HepG2 (cell line): ENCODE measurements around the gene ZFR. TPM values are rescaled to one million over a fixed set of nuclear protein-coding genes. Genes with fewer than 3 reads are reported as not detected.

Experiments
- ATAC-seq: fragments of 200-7000 bp; cut with Tn5 transposase; 3 replicates; pipeline ENCODE4 v1.9.1; 2020; ENCODE audit warnings: mild to moderate bottlenecking, moderate library complexity
- BruUV-seq: library from RNA; stranded (reverse); fragments of 400-500 nt; replicated peaks from 2 replicates; lab custom pipeline; 2021; lab: Mats Ljungman, UMichigan
- CTCF ChIA-PET: fragments of 300-600 bp; formaldehyde crosslinking; extraction: SDS; loops from one replicate; lab custom pipeline; 2021; ENCODE audit warnings: low total read pairs, inconsistent platforms, low intra/inter-chr PET ratio; lab: Yijun Ruan, JAX
- POLR2A ChIA-PET: fragments of 350-600 bp; sonication (Branson Sonifier 250); formaldehyde crosslinking; loops from one replicate; lab custom pipeline; 2020; ENCODE audit warnings: antibody characterized with exemption, inconsistent platforms; lab: Yijun Ruan, JAX
- DNase-seq: peaks from one replicate; pipeline ENCODE4 v3.0.0-alpha.2; 2015; ENCODE audit warnings: low spot score
- FAIRE-seq: peaks from 3 replicates; lab custom pipeline; 2011; peaks lifted over from hg19 to GRCh38; lab: Jason Lieb, UNC
- H2AFZ ChIP-seq: one replicate; pipeline ENCODE4 v1.6.1; 2011; ENCODE audit warnings: low read length, inconsistent platforms
- H3K27ac ChIP-seq: fragments of 300-600 bp; 3 replicates; pipeline ENCODE4 v1.8.0; 2011; ENCODE audit warnings: mixed run types, mild to moderate bottlenecking, mixed read lengths, low read length, inconsistent platforms; ENCODE audit not compliant: insufficient read depth; ENCODE audit errors: extremely low read length
- H3K27me3 ChIP-seq, 2 experiments: fragments of 200-600 bp in 1 of 2; 2 replicates in 1 of 2; 3 replicates in 1 of 2; pipeline versions ENCODE4 v1.6.0 to v1.8.0; 2011; ENCODE audit warnings: low read length in 2 of 2, mild to moderate bottlenecking in 2 of 2, moderate library complexity in 2 of 2, inconsistent platforms in 1 of 2; ENCODE audit not compliant: insufficient read depth in 2 of 2, control insufficient read depth in 1 of 2
- H3K36me3 ChIP-seq, 2 experiments: fragments of 200-600 bp in 1 of 2; replicated peaks in 1 of 2; 2 replicates in 1 of 2; 3 replicates in 1 of 2; pipeline versions ENCODE4 v1.5.1 to v1.8.0; 2011; ENCODE audit warnings: low read length in 2 of 2, inconsistent platforms in 1 of 2; ENCODE audit not compliant: insufficient read depth in 2 of 2, control insufficient read depth in 1 of 2
- H3K4me1 ChIP-seq: 2 replicates; pipeline ENCODE4 v1.5.1; 2012; ENCODE audit warnings: low read length, inconsistent platforms; ENCODE audit not compliant: insufficient read depth
- H3K4me2 ChIP-seq: 2 replicates; pipeline ENCODE4 v1.6.0; 2011; ENCODE audit warnings: low read depth, low read length, inconsistent platforms
- H3K4me3 ChIP-seq, 3 experiments: fragments of 200-600 bp in 1 of 3; sonication (generic), shearing (Covaris generic) in 1 of 3; replicated peaks in 1 of 3; 2 replicates each; pipeline ENCODE4 v1.5.1; 2011 to 2016; ENCODE audit warnings: low read length in 3 of 3, inconsistent platforms in 2 of 3, low read depth in 2 of 3, mild to moderate bottlenecking in 2 of 3, control low read depth in 1 of 3, mixed read lengths in 1 of 3; ENCODE audit not compliant: insufficient read depth in 1 of 3
- H3K79me2 ChIP-seq: one replicate; pipeline ENCODE4 v1.6.1; 2011; ENCODE audit warnings: low read length, inconsistent platforms; ENCODE audit not compliant: insufficient read depth
- H3K9ac ChIP-seq: 2 replicates; pipeline ENCODE4 v1.6.0; 2011; ENCODE audit warnings: mild to moderate bottlenecking, low read depth, low read length, inconsistent platforms; ENCODE audit not compliant: insufficient read depth
- H3K9me3 ChIP-seq: 2 replicates; pipeline ENCODE4 v1.5.1; 2012; ENCODE audit warnings: mild to moderate bottlenecking, low read length
- H4K20me1 ChIP-seq: 2 replicates; pipeline ENCODE4 v1.6.0; 2011; ENCODE audit warnings: inconsistent platforms, mild to moderate bottlenecking, low read length, moderate library complexity; ENCODE audit not compliant: insufficient read depth
- GZF1 ChIP-seq: sonication (generic); formaldehyde crosslinking; IDR thresholded peaks from 2 replicates; pipeline ENCODE4 v1.5.1; 2020; ENCODE audit warnings: mild to moderate bottlenecking, missing genetic modification reagents
- ZFP91 ChIP-seq: sonication (generic); formaldehyde crosslinking; IDR thresholded peaks from 2 replicates; pipeline ENCODE4 v1.9.0; 2022; ENCODE audit warnings: missing genetic modification reagents, mild to moderate bottlenecking, borderline replicate concordance
- ZHX1 ChIP-seq: sonication (generic); formaldehyde crosslinking; IDR thresholded peaks from 2 replicates; pipeline ENCODE4 v1.8.1; 2022; ENCODE audit warnings: low read depth, mild to moderate bottlenecking, missing genetic modification reagents
- WGBS: methylation state at CpG from one replicate; pipeline ENCODE4 v1.1.6; 2017; ENCODE audit warnings: low lambda C conversion rate; 5-methylcytosine and 5-hydroxymethylcytosine counted together
- in situ Hi-C: cut with HindIII; loops from 2 replicates; pipeline ENCODE4 v1.10.0; 2017; ENCODE audit warnings: low pct_unique_long_range_greater_than_20kb; ENCODE audit not compliant: extremely low pct_ligation_motif_present
- intact Hi-C: fragments of 100-400 bp; cut with micrococcal nuclease; formaldehyde crosslinking; loops from one replicate; pipeline ENCODE4 v1.10.0; 2022; ENCODE audit not compliant: unreplicated experiment
- polyA plus RNA-seq, 8 experiments: library from polyadenylated mRNA; depleted of rRNA in 3 of 8; stranded (reverse) in 7 of 8; unstranded in 1 of 8; fragments of >200 nt; fragmentation: Illumina TruSeq in 4 of 8; extraction: Trizol in 4 of 8; gene quantifications; 2 replicates each; pipeline versions ENCODE4 v1.2.1 to v1.2.3, GENCODE V29; 2011 to 2016; ENCODE audit warnings: low read depth in 4 of 8, missing spikeins in 1 of 8, mixed read lengths in 1 of 8; ENCODE audit not compliant: insufficient read depth in 1 of 8
- total RNA-seq, 5 experiments: library from RNA; depleted of rRNA; stranded (reverse); fragments of >200 nt; fragmentation: Illumina TruSeq; extraction: Trizol; gene quantifications; 2 replicates each; pipeline ENCODE4 v1.2.3, GENCODE V29; 2016; ENCODE audit warnings: low read depth in 1 of 5
- TF ChIP-seq, protein P1 (sequence below): fragments of 450-650 bp; IDR thresholded peaks from 2 replicates; pipeline ENCODE4 v1.6.1; 2016
- TF ChIP-seq, protein P2 (sequence below): sonication (generic); formaldehyde crosslinking; IDR thresholded peaks from 2 replicates; pipeline ENCODE4 v1.5.0; 2020; ENCODE audit warnings: mild to moderate bottlenecking, missing genetic modification reagents

ZFR gene
- total and polyA plus RNA-seq, 2 of the 13 experiments (the other 11 are each of a cell fraction or from before 2014, with no cell fraction given), result 89.0 to 92.8 TPM

DNA sequence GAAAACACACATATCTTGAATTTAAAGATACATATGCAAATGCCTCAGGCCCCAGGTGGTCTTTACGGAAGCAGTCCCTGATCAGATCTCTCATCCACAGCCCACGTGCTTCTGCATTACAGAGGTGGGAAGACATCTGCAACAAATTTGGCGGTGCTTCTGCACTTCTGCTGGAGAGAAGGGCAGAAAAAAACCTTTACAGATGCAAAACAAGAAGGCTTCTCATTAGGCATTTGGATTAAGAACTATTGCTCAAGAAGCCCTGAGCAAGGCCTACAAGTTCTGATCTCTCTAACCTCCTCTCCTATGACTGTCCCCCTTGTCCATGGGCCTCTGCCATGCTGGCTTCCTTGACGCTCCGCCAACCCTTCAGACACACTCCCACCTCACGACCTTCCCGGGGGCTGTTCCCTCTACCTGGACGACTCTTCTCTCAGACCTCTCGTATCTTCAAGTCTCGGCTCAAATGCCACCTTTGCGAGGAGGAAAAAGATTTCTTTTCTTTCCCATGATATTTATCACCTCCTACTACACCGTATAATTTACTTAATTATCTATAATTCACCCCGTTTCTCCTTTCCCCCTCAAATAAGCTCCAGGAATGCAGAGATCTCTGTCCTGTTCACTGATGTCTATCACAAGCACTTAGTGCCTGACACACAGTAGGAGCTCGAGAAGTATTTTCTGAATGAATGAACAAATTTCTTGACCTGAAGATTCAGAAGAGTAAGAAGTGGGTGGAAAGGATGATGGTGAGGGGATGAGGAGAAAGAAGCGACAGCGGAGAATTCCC, 132.9 kb downstream of the ZFR start (continued):
- TF ChIP-seq, protein P1, sequence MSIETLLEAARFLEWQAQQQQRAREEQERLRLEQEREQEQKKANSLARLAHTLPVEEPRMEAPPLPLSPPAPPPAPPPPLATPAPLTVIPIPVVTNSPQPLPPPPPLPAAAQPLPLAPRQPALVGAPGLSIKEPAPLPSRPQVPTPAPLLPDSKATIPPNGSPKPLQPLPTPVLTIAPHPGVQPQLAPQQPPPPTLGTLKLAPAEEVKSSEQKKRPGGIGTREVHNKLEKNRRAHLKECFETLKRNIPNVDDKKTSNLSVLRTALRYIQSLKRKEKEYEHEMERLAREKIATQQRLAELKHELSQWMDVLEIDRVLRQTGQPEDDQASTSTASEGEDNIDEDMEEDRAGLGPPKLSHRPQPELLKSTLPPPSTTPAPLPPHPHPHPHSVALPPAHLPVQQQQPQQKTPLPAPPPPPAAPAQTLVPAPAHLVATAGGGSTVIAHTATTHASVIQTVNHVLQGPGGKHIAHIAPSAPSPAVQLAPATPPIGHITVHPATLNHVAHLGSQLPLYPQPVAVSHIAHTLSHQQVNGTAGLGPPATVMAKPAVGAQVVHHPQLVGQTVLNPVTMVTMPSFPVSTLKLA, result peak; percentile 31; the same call in 1 of the 2 replicates
- no peak for TF ChIP-seq ZHX1 (CRISPR knock-in tag)
- 0 out of 2 replicates have a peak, but pooled peaks have one; percentile 17 for TF ChIP-seq ZFP91 (CRISPR knock-in tag)

DNA sequence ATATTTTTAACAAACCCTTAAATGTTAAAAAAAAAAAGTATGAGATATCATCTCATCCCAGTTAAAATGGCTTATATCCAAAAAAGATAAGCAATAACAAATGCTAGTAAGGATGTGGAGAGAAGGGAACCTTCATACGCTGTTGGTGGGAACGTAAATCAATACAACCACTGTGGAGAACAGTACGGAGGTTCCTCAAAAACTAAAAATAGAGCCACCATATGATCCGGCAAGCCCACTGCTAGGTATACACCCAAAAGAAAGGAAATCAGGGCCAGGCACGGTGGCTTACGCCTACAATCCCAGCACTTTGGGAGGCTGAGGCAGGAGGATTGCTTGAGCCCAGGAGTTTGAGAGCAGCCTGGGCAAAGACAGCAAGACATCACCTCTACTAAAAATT, 134.8 kb downstream of the ZFR start:
- Histone ChIP-seq H3K79me2 (peaks cover 74% of the 10 kb centered on the region), H2AFZ (no peak overlapping the region), H4K20me1 (peaks cover 20% of the 10 kb centered on the region; the same call in 1 of the 2 replicates), H3K36me3 (peaks cover 1 to 10% of the 10 kb centered on the region in 2 experiments; a peak in 2 of 5 replicates), H3K27me3 (no peaks in the 10 kb centered on the region), H3K4me2 (peak overlapping the region; percentile 95), H3K27ac (no peak overlapping the region), H3K4me1 (peaks cover 74% of the 10 kb centered on the region), H3K9ac (no peak overlapping the region), H3K9me3 (no peaks in the 10 kb centered on the region), H3K4me3 (peak overlapping the region in 2 of 3 experiments; percentile 25 to 92; a peak in 2 of 6 replicates)
- FAIRE-seq (no peak), ATAC-seq (no peak), DNase-seq (no peak)
- intact Hi-C loops, result loop anchor here (5.0 kb wide), 3 partner anchors 37 to 263 kb away; partner anchors contain the start of gene GOLPH3
- 72% methylated on average over 6 of the region's 6 CpGs for WGBS
- TF ChIP-seq, protein P2, sequence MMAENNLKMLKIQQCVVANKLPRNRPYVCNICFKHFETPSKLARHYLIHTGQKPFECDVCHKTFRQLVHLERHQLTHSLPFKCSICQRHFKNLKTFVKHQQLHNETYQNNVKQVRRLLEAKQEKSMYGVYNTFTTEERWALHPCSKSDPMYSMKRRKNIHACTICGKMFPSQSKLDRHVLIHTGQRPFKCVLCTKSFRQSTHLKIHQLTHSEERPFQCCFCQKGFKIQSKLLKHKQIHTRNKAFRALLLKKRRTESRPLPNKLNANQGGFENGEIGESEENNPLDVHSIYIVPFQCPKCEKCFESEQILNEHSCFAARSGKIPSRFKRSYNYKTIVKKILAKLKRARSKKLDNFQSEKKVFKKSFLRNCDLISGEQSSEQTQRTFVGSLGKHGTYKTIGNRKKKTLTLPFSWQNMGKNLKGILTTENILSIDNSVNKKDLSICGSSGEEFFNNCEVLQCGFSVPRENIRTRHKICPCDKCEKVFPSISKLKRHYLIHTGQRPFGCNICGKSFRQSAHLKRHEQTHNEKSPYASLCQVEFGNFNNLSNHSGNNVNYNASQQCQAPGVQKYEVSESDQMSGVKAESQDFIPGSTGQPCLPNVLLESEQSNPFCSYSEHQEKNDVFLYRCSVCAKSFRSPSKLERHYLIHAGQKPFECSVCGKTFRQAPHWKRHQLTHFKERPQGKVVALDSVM (CRISPR knock-in tag), result peak; percentile 20; the same call in 1 of the 2 replicates
- TF ChIP-seq GZF1 (CRISPR knock-in tag), result no peak
- in situ Hi-C loops, result no loop called here
- BruUV-seq, result no TSS peak
- CTCF ChIA-PET, result no interaction called here
- POLR2A ChIA-PET, result interaction anchor here (0.6 kb wide), 1 partner anchor 215 kb away, joined by 3 read pairs; no protein-coding TSS in a partner anchor
